NCI-H510A treated with DMSO at 0.1 percent for 48 hours (cell line): ENCODE data around the gene CENPL.
"Not testable (repeated sequence)": the region's sequence is repeated elsewhere in the genome, so short reads cannot be mapped to it uniquely, and the experiment has no call there.

Experiments
- DNase-seq: peaks from one replicate; lab custom pipeline; 2025; lab: John Stamatoyannopoulos, UW

CENPL gene

GRCh38 chr1:173857363-173857917, 32.8 kb upstream of the CENPL start:
- DNase-seq = no peak

- DNase-seq = no peak
Measured at GRCh38 chr1:173856903-173857302, 32.2 kb upstream of the CENPL start.

- no peak for DNase-seq
Measured at GRCh38 chr1:173856014-173856413, 31.3 kb upstream of the CENPL start.

GRCh38 chr1:173853074-173853473, 28.4 kb upstream of the CENPL start:
- no peak for DNase-seq

GRCh38 chr1:173852105-173852504, 27.4 kb upstream of the CENPL start:
- DNase-seq = no peak

GRCh38 chr1:173832748-173833147, 8.1 kb upstream of the CENPL start:
- no peak for DNase-seq

GRCh38 chr1:173827611-173828010, 2.9 kb upstream of the CENPL start:
- DNase-seq = no peak

GRCh38 chr1:173823781-173824314, 835 bp downstream of the CENPL start:
- no peak for DNase-seq

- no peak for DNase-seq
Measured at GRCh38 chr1:173821680-173822079, 3.0 kb downstream of the CENPL start.

GRCh38 chr1:173818459-173818858, 6.2 kb downstream of the CENPL start:
- DNase-seq = no peak

- not testable (repeated sequence) for DNase-seq
Measured at GRCh38 chr1:173813654-173814053, 11.0 kb downstream of the CENPL start.

GRCh38 chr1:173802961-173803360, 21.7 kb downstream of the CENPL start:
- DNase-seq = no peak

GRCh38 chr1:173799995-173800394, 24.7 kb downstream of the CENPL start:
- DNase-seq = not testable (repeated sequence)

GRCh38 chr1:173798078-173798477, 26.6 kb downstream of the CENPL start:
- DNase-seq = no peak

GRCh38 chr1:173789841-173790240, 34.8 kb downstream of the CENPL start:
- no peak for DNase-seq

- DNase-seq = no peak
Measured at GRCh38 chr1:173784997-173785396, 39.7 kb downstream of the CENPL start.

GRCh38 chr1:173779936-173780335, 44.7 kb downstream of the CENPL start:
- no peak for DNase-seq

- no peak for DNase-seq
Measured at GRCh38 chr1:173775578-173776226, 49.0 kb downstream of the CENPL start.

- no peak for DNase-seq
Measured at GRCh38 chr1:173771560-173771959, 53.1 kb downstream of the CENPL start.

- DNase-seq = not testable (repeated sequence)
Measured at GRCh38 chr1:173770330-173770729, 54.4 kb downstream of the CENPL start.

GRCh38 chr1:173768827-173769226, 55.9 kb downstream of the CENPL start:
- no peak for DNase-seq

- DNase-seq = no peak
Measured at GRCh38 chr1:173768206-173768605, 56.5 kb downstream of the CENPL start.

GRCh38 chr1:173764331-173764730, 60.4 kb downstream of the CENPL start:
- not testable (repeated sequence) for DNase-seq

GRCh38 chr1:173758980-173759379, 65.7 kb downstream of the CENPL start:
- no peak for DNase-seq
